Activated CD8-positive, alpha-beta T cell treated with anti-CD3 and anti-CD28 coated beads, Interleukin-2, amount 10 ng/mL, durations not matched to agents 7 days and 5 days (primary cell): ENCODE results near the gene KLHL26. TPM values are rescaled to one million over a fixed set of nuclear protein-coding genes. Genes with fewer than 3 reads are reported as not detected.

Experiments used
- ATAC-seq: fragments of 150-1000 bp; cut with Tn5 transposase; one replicate; pipeline ENCODE4 v1.10.0; 2021; ENCODE audit warnings: moderate library complexity
- CTCF ChIA-PET: fragments of 350-600 bp; sonication (Branson Sonifier 250); formaldehyde crosslinking; loops from one replicate; lab custom pipeline; 2021; ENCODE audit warnings: antibody characterized with exemption; lab: Charles Lee
- POLR2A ChIA-PET: fragments of 350-600 bp; sonication (Branson Sonifier 250); formaldehyde crosslinking; loops from one replicate; lab custom pipeline; 2021; ENCODE audit warnings: antibody characterized with exemption; lab: Charles Lee
- DNase-seq: peaks from one replicate; pipeline ENCODE4 v3.0.0-alpha.2; 2020
- H3K27ac Mint-ChIP-seq: one replicate; pipeline ENCODE4 v1.8.0; 2021; ENCODE audit warnings: mild to moderate bottlenecking, mixed read lengths
- H3K27me3 Mint-ChIP-seq: one replicate; pipeline ENCODE4 v1.8.0; 2021; ENCODE audit warnings: low read depth, mixed read lengths
- H3K36me3 Mint-ChIP-seq: one replicate; pipeline ENCODE4 v1.8.0; 2021; ENCODE audit warnings: low read depth, mixed read lengths
- H3K4me1 Mint-ChIP-seq: one replicate; pipeline ENCODE4 v1.8.0; 2021; ENCODE audit warnings: low read depth, mixed read lengths
- H3K4me3 Mint-ChIP-seq: one replicate; pipeline ENCODE4 v1.8.0; 2021; ENCODE audit warnings: mild to moderate bottlenecking, mixed read lengths
- H3K9me3 Mint-ChIP-seq: one replicate; pipeline ENCODE4 v1.8.0; 2022; ENCODE audit warnings: mixed read lengths; ENCODE audit not compliant: insufficient read depth
- total RNA-seq, 2 experiments: library from RNA; stranded (reverse); gene quantifications; one replicate each; pipeline ENCODE4 v1.2.3, GENCODE V29; 2021

The KLHL26 gene
- total RNA-seq, 2 experiments from 2014 or later = 13.2 to 13.4 TPM

GRCh38 chr19:18603958-18604819, 32.6 kb upstream of the KLHL26 start:
- peaks cover 55% of the 10 kb centered on the region for H3K27me3 Mint-ChIP-seq
- no peaks in the 10 kb centered on the region for H3K9me3 Mint-ChIP-seq
- ChIA-PET CTCF (no interaction called here), POLR2A (interaction anchor here (0.5 to 0.6 kb wide), 2 partner anchors 381 to 463 kb away, joined by 3 read pairs; no protein-coding TSS in a partner anchor)
- ATAC-seq = no peak
- H3K4me1 Mint-ChIP-seq = peaks cover 7% of the 10 kb centered on the region
- no peak overlapping the region for H3K4me3 Mint-ChIP-seq
- H3K36me3 Mint-ChIP-seq = no peaks in the 10 kb centered on the region
- no peak for DNase-seq
- H3K27ac Mint-ChIP-seq = no peak overlapping the region

- H3K4me1 Mint-ChIP-seq = peaks cover 7% of the 10 kb centered on the region
- no peaks in the 10 kb centered on the region for H3K36me3 Mint-ChIP-seq
- H3K27ac Mint-ChIP-seq = no peak overlapping the region
- ChIA-PET CTCF (no interaction called here), POLR2A (interaction anchor here (0.5 to 0.6 kb wide), 2 partner anchors 382 to 463 kb away, joined by 3 read pairs; no protein-coding TSS in a partner anchor)
- DNase-seq = no peak
- no peaks in the 10 kb centered on the region for H3K9me3 Mint-ChIP-seq
- ATAC-seq = no peak
- H3K27me3 Mint-ChIP-seq = peaks cover 61% of the 10 kb centered on the region
- no peak overlapping the region for H3K4me3 Mint-ChIP-seq
Measured at GRCh38 chr19:18604820-18605159, 32.0 kb upstream of the KLHL26 start.

GRCh38 chr19:18605196-18605545, 31.7 kb upstream of the KLHL26 start:
- DNase-seq (no peak), ATAC-seq (no peak)
- ChIA-PET CTCF (no interaction called here), POLR2A (no interaction called here)
- H3K4me3 Mint-ChIP-seq = no peak overlapping the region
- H3K27ac Mint-ChIP-seq = no peak overlapping the region
- H3K9me3 Mint-ChIP-seq = no peaks in the 10 kb centered on the region
- peaks cover 65% of the 10 kb centered on the region for H3K27me3 Mint-ChIP-seq
- H3K4me1 Mint-ChIP-seq = peaks cover 7% of the 10 kb centered on the region
- no peaks in the 10 kb centered on the region for H3K36me3 Mint-ChIP-seq

- no peak overlapping the region for H3K27ac Mint-ChIP-seq
- ChIA-PET POLR2A (no interaction called here), CTCF (no interaction called here)
- ATAC-seq (no peak), DNase-seq (no peak)
- peaks cover 69% of the 10 kb centered on the region for H3K27me3 Mint-ChIP-seq
- no peaks in the 10 kb centered on the region for H3K36me3 Mint-ChIP-seq
- no peaks in the 10 kb centered on the region for H3K9me3 Mint-ChIP-seq
- no peak overlapping the region for H3K4me3 Mint-ChIP-seq
- H3K4me1 Mint-ChIP-seq = peaks cover 7% of the 10 kb centered on the region
Measured at GRCh38 chr19:18605546-18606280, 31.1 kb upstream of the KLHL26 start.

- Mint-ChIP-seq H3K9me3 (no peaks in the 10 kb centered on the region), H3K27ac (no peak within 1 kb of the TSS), H3K36me3 (no peaks in the 10 kb centered on the region), H3K4me3 (no peak within 1 kb of the TSS), H3K4me1 (peaks cover 12% of the 10 kb centered on the region), H3K27me3 (peaks cover 72% of the 10 kb centered on the region)
- ATAC-seq (no peak), DNase-seq (no peak)
- ChIA-PET CTCF (no interaction called here), POLR2A (no interaction called here)
Measured at GRCh38 chr19:18606281-18607225, 30.3 kb upstream of the KLHL26 start, which contains the start of gene CRLF1. Gene CRLF1, minus strand, starts transcription at chr19:18606799. Its CDS starts 143 bp downstream, at chr19:18606656.

- H3K27me3 Mint-ChIP-seq = peaks cover 73% of the 10 kb centered on the region
- POLR2A ChIA-PET = no interaction called here
- CTCF ChIA-PET = no interaction called here
- DNase-seq (no peak), ATAC-seq (no peak)
- H3K27ac Mint-ChIP-seq = no peak overlapping the region
- no peaks in the 10 kb centered on the region for H3K9me3 Mint-ChIP-seq
- H3K4me1 Mint-ChIP-seq = peaks cover 17% of the 10 kb centered on the region
- H3K36me3 Mint-ChIP-seq = no peaks in the 10 kb centered on the region
- no peak overlapping the region for H3K4me3 Mint-ChIP-seq
Measured at GRCh38 chr19:18607226-18608101, 29.4 kb upstream of the KLHL26 start.

- no peak for ATAC-seq
- Mint-ChIP-seq H3K4me1 (peaks cover 17% of the 10 kb centered on the region), H3K9me3 (no peaks in the 10 kb centered on the region), H3K27me3 (peaks cover 69% of the 10 kb centered on the region), H3K27ac (no peak overlapping the region), H3K4me3 (no peak overlapping the region), H3K36me3 (no peaks in the 10 kb centered on the region)
- CTCF ChIA-PET = no interaction called here
- POLR2A ChIA-PET = no interaction called here
- no peak for DNase-seq
Measured at GRCh38 chr19:18608102-18608804, 28.6 kb upstream of the KLHL26 start.

GRCh38 chr19:18608805-18609716, 27.8 kb upstream of the KLHL26 start:
- Mint-ChIP-seq H3K4me3 (no peak overlapping the region), H3K36me3 (no peaks in the 10 kb centered on the region), H3K9me3 (no peaks in the 10 kb centered on the region), H3K4me1 (peaks cover 18% of the 10 kb centered on the region), H3K27me3 (peaks cover 75% of the 10 kb centered on the region), H3K27ac (no peak overlapping the region)
- ATAC-seq = no peak
- POLR2A ChIA-PET = no interaction called here
- DNase-seq = no peak
- CTCF ChIA-PET = interaction anchor here (0.7 kb wide), 1 partner anchor 238 kb away, joined by 3 read pairs; no protein-coding TSS in a partner anchor

GRCh38 chr19:18609717-18610051, 27.1 kb upstream of the KLHL26 start:
- DNase-seq = no peak
- H3K27me3 Mint-ChIP-seq = peaks cover 76% of the 10 kb centered on the region
- no peak overlapping the region for H3K4me3 Mint-ChIP-seq
- H3K4me1 Mint-ChIP-seq = peaks cover 18% of the 10 kb centered on the region
- no peaks in the 10 kb centered on the region for H3K9me3 Mint-ChIP-seq
- H3K27ac Mint-ChIP-seq = no peak overlapping the region
- ATAC-seq = no peak
- CTCF ChIA-PET = interaction anchor here (0.7 kb wide), 1 partner anchor 238 kb away, joined by 3 read pairs; no protein-coding TSS in a partner anchor
- H3K36me3 Mint-ChIP-seq = no peaks in the 10 kb centered on the region
- POLR2A ChIA-PET = no interaction called here

- no peaks in the 10 kb centered on the region for H3K36me3 Mint-ChIP-seq
- H3K4me3 Mint-ChIP-seq = no peak overlapping the region
- CTCF ChIA-PET = interaction anchor here (0.7 kb wide), 1 partner anchor 237 kb away, joined by 3 read pairs; no protein-coding TSS in a partner anchor
- DNase-seq (no peak), ATAC-seq (no peak)
- POLR2A ChIA-PET = no interaction called here
- peaks cover 18% of the 10 kb centered on the region for H3K4me1 Mint-ChIP-seq
- no peaks in the 10 kb centered on the region for H3K9me3 Mint-ChIP-seq
- H3K27me3 Mint-ChIP-seq = peaks cover 76% of the 10 kb centered on the region
- H3K27ac Mint-ChIP-seq = no peak overlapping the region
Measured at GRCh38 chr19:18610245-18610555, 26.6 kb upstream of the KLHL26 start.
